ENCODE measurements around the gene P2RX6.
A peak's percentile ranks its signal among the peaks of the same experiment; 100 is the strongest.

The P2RX6 gene

DNA sequence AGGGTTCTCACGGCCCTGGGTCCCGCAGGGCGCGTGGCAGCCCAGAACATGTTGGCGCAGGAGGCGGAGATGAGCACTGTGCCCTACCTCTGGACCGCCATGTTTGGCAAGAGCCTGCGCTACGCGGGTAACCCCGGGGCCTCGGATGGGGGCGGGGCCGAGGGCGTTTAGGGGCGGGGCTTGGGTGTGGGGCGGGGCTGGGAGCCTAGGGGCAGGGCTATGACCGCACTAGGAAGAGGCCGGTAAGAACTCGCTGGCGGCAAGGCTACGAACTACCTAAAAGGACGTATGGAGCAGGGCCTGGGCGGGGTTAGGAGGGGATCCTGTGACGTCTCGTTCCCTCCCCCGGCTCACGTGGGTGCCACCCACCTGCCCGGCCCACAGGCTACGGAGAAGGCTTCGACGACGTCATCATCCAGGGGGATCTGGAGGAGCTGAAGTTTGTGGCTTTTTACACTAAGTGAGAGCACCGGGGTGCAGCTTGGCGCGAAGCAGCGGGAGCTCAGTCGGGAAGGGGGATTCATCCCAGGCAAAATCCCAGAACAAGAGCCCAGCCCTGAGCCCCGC, 35.6 kb upstream of the P2RX6 start:
- TF ChIP-seq TAF1 (IDR thresholded peaks at IDR 0.05; ENCODE audit: low read depth, low read length), result no peak
- TF ChIP-seq SPI1 (IDR thresholded peaks at IDR 0.05; ENCODE audit: low read depth, low read length), result no peak
- TF ChIP-seq PAX5 (IDR thresholded peaks at IDR 0.05; ENCODE audit: insufficient read depth, low read length, severe bottlenecking), result no peak
- no peak for TF ChIP-seq POLR2A (IDR thresholded peaks at IDR 0.05; ENCODE audit: low read depth, low read length)
- TF ChIP-seq POU2F2 (IDR thresholded peaks at IDR 0.05; ENCODE audit: low read depth, low read length), result no peak
- FAIRE-seq (peak; percentile 64), DNase-seq (ENCODE audit: insufficient read length, low spot score) (peak; percentile 67)

- TF ChIP-seq POLR2AphosphoS5 (IDR thresholded peaks at IDR 0.05; ENCODE audit: low read depth, low read length) (no peak), SPI1 (IDR thresholded peaks at IDR 0.05; ENCODE audit: low read depth, low read length) (no peak), POU2F2 (IDR thresholded peaks at IDR 0.05; ENCODE audit: low read depth, low read length) (no peak), POLR2A (IDR thresholded peaks at IDR 0.05; ENCODE audit: low read depth, low read length) (no peak), TAF1 (IDR thresholded peaks at IDR 0.05; ENCODE audit: low read depth, low read length) (no peak), PAX5 (IDR thresholded peaks at IDR 0.05; ENCODE audit: insufficient read depth, low read length, severe bottlenecking) (no peak)
Observed at GRCh38 chr22:20979940-20980453, 35.0 kb upstream of the P2RX6 start.

GRCh38 chr22:20980523-20980922, 34.4 kb upstream of the P2RX6 start:
- DNase-seq (ENCODE audit: insufficient read length, low spot score), result no peak
- TF ChIP-seq SPI1 (IDR thresholded peaks at IDR 0.05; ENCODE audit: low read depth, low read length), result no peak
- TF ChIP-seq POLR2A (IDR thresholded peaks at IDR 0.05; ENCODE audit: low read depth, low read length), result no peak
- TF ChIP-seq POU2F2 (IDR thresholded peaks at IDR 0.05; ENCODE audit: low read depth, low read length), result no peak
- TF ChIP-seq TAF1 (IDR thresholded peaks at IDR 0.05; ENCODE audit: low read depth, low read length), result no peak
- TF ChIP-seq POLR2AphosphoS5 (IDR thresholded peaks at IDR 0.05; ENCODE audit: low read depth, low read length), result no peak
- no peak for TF ChIP-seq PAX5 (IDR thresholded peaks at IDR 0.05; ENCODE audit: insufficient read depth, low read length, severe bottlenecking)
- no peak for FAIRE-seq

More at GRCh38 chr22:20979940-20980453, 35.0 kb upstream of the P2RX6 start:
- DNase-seq (ENCODE audit: insufficient read length, low spot score) (no peak), FAIRE-seq (peak; percentile 16)

DNA sequence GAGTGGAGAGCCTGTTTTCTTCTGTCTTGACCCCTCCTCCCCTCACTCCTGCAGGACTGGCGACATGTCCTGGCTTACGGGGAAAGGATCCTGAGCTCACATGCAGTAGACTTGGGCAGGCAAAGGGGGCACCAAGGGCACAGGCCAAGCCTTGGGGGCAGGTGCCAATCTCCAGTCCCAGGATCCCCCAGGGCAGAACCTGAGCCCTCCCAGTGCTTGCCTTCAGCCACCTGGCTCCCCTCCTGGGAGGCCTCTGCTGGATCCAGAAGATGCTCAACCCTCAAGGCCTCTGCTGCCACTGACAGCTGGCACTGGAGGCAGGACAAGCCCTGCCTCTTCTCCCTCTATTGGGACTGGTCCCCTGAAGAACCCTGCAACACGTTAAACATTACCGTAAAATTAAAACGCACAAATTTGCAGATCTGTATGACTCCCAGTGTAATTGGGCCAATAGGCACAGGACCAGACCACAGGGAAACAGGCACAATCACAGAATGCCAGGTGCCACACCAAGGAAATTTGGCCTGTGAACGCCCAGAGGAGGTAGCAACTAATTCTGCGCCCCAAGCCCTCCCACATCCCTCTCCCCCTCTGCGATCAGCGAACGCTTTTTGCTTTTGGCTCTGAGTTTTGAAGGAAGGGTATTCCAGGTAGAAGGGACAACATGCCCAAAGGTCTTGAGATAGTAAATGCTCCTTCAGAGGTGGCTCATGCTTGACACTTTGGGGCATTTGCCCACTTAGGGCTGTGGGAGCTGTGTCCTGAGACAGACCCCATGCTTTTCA, 33.8 kb upstream of the P2RX6 start:
- TF ChIP-seq PAX5 (IDR thresholded peaks at IDR 0.05; ENCODE audit: insufficient read depth, low read length, severe bottlenecking) (no peak), POLR2AphosphoS5 (IDR thresholded peaks at IDR 0.05; ENCODE audit: low read depth, low read length) (no peak), TAF1 (IDR thresholded peaks at IDR 0.05; ENCODE audit: low read depth, low read length) (no peak), POLR2A (IDR thresholded peaks at IDR 0.05; ENCODE audit: low read depth, low read length) (no peak), POU2F2 (IDR thresholded peaks at IDR 0.05; ENCODE audit: low read depth, low read length) (no peak), SPI1 (IDR thresholded peaks at IDR 0.05; ENCODE audit: low read depth, low read length) (no peak)
- DNase-seq (ENCODE audit: insufficient read length, low spot score), result no peak

DNA sequence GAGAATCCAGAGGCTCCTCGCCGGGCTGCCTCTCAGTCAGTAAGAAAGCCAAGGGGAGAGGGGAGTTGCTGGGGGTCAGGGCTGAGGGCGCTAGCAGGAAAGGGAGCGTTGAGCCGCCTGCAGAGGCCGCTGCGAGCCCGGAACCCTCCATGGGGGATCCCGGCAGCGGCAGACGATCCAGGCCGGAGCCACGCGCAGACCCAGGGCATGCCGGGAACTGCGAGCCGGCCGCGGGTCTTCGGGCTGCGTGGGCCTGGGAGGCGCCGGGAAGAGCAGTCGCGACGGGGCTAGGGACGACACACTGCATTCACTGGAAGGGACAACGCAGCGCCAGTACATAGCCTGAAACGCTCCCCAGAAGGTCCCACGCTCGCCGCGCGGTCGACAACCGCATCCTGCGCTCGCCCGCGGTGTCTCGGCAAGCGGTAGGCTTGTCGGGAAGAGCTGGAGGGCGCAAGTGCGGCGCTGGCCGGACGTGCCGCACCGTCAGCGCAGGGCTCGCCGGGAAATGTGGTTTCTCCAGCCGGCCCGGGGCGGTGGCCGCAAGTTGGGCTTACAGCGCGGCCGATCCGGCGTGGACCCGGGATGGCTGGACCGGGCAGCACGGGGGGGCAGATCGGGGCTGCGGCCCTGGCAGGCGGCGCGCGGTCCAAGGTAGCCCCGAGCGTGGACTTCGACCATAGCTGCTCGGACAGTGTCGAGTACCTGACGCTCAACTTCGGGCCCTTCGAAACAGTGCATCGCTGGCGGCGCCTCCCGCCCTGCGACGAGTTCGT, 33.0 kb upstream of the P2RX6 start, which contains the start of gene LZTR1:
Gene LZTR1 (plus strand): TSS at position 511 of the 776 bp plus-strand sequence. CDS start 75 bp downstream, at position 586.
- DNase-seq (ENCODE audit: insufficient read length, low spot score) (peak; percentile 94), FAIRE-seq (peak; percentile 98)
- 0 out of 2 replicates have a peak, but pooled peaks have one; percentile 13 for TF ChIP-seq SPI1 (IDR thresholded peaks at IDR 0.05; ENCODE audit: low read depth, low read length)
- TF ChIP-seq PAX5 (IDR thresholded peaks at IDR 0.05; ENCODE audit: insufficient read depth, low read length, severe bottlenecking), result no peak
- TF ChIP-seq POLR2A (IDR thresholded peaks at IDR 0.05; ENCODE audit: low read depth, low read length), result peak; percentile 95
- TF ChIP-seq TAF1 (IDR thresholded peaks at IDR 0.05; ENCODE audit: low read depth, low read length), result peak; percentile 84
- TF ChIP-seq POU2F2 (IDR thresholded peaks at IDR 0.05; ENCODE audit: low read depth, low read length), result peak; percentile 59; the same call in 1 of the 2 replicates
- peak; percentile 97 for TF ChIP-seq POLR2AphosphoS5 (IDR thresholded peaks at IDR 0.05; ENCODE audit: low read depth, low read length)

More for the DNA sequence above, 33.8 kb upstream of the P2RX6 start:
- FAIRE-seq, result no peak

GRCh38 chr22:20982563-20982882, 32.4 kb upstream of the P2RX6 start:
- no peak for DNase-seq (ENCODE audit: insufficient read length, low spot score)
- FAIRE-seq, result no peak
- TF ChIP-seq TAF1 (IDR thresholded peaks at IDR 0.05; ENCODE audit: low read depth, low read length), result no peak
- TF ChIP-seq POLR2AphosphoS5 (IDR thresholded peaks at IDR 0.05; ENCODE audit: low read depth, low read length), result no peak
- TF ChIP-seq SPI1 (IDR thresholded peaks at IDR 0.05; ENCODE audit: low read depth, low read length), result no peak
- TF ChIP-seq POLR2A (IDR thresholded peaks at IDR 0.05; ENCODE audit: low read depth, low read length), result no peak
- no peak for TF ChIP-seq POU2F2 (IDR thresholded peaks at IDR 0.05; ENCODE audit: low read depth, low read length)
- TF ChIP-seq PAX5 (IDR thresholded peaks at IDR 0.05; ENCODE audit: insufficient read depth, low read length, severe bottlenecking), result no peak

DNA sequence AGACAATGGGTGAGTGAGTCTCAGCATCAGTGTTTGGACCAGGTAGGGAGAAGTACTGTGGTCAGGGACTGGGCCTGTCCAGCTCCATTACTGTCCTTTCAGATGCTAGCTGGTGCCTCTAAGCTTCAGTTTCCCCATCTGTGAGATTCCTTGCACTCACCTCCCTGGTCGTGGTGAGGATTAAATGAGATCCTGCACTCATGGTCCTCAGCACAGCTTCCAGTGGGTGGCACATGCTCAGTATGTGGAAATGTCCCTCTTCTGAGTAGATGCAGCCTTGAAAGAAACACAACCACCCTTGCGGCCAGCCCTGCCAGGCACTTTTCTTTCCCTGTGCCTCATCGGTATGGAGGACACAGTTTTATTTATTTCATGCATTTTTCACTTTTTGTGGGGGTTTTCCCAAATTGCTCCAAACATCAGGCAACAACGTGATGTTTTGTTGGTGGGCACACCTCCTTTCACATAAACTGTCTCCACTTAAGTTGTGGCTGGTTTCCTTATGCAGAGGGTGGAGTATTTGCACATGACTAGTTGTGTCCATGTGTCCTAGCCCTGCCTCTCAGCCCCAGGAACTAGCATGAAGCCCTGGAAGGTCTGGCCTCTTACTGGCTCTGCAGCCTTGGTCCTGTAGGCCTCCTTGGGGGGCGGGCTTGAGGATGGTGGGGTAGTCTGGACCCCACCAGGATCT, 31.7 kb upstream of the P2RX6 start:
- no peak for TF ChIP-seq POLR2AphosphoS5 (IDR thresholded peaks at IDR 0.05; ENCODE audit: low read depth, low read length)
- no peak for TF ChIP-seq TAF1 (IDR thresholded peaks at IDR 0.05; ENCODE audit: low read depth, low read length)
- no peak for TF ChIP-seq SPI1 (IDR thresholded peaks at IDR 0.05; ENCODE audit: low read depth, low read length)
- TF ChIP-seq POLR2A (IDR thresholded peaks at IDR 0.05; ENCODE audit: low read depth, low read length), result no peak
- no peak for TF ChIP-seq POU2F2 (IDR thresholded peaks at IDR 0.05; ENCODE audit: low read depth, low read length)
- no peak for TF ChIP-seq PAX5 (IDR thresholded peaks at IDR 0.05; ENCODE audit: insufficient read depth, low read length, severe bottlenecking)
- no peak for DNase-seq (ENCODE audit: insufficient read length, low spot score)
- FAIRE-seq, result no peak

DNA sequence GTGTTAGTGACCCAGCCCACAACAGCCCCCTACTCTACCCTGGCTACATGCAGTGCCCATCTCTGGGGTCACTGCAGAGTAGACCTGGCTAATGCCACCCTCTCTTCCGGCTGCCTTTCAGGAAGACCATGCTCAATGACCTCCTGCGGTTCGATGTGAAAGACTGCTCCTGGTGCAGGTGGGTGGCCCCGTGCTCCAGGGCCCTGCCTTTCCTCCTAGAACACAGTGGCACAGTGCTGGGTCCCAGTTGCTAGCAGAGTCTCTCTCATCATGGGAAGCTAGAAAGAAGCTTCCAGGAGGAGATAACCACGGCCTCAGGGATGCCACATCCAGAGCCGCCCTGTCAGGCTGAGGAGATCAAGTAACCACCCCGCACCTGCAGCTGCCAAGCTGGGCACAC, 29.2 kb upstream of the P2RX6 start:
- DNase-seq (ENCODE audit: insufficient read length, low spot score) (no peak), FAIRE-seq (no peak)
- TF ChIP-seq PAX5 (IDR thresholded peaks at IDR 0.05; ENCODE audit: insufficient read depth, low read length, severe bottlenecking), result no peak
- no peak for TF ChIP-seq POLR2AphosphoS5 (IDR thresholded peaks at IDR 0.05; ENCODE audit: low read depth, low read length)
- TF ChIP-seq POLR2A (IDR thresholded peaks at IDR 0.05; ENCODE audit: low read depth, low read length), result no peak
- no peak for TF ChIP-seq TAF1 (IDR thresholded peaks at IDR 0.05; ENCODE audit: low read depth, low read length)
- TF ChIP-seq POU2F2 (IDR thresholded peaks at IDR 0.05; ENCODE audit: low read depth, low read length), result no peak
- no peak for TF ChIP-seq SPI1 (IDR thresholded peaks at IDR 0.05; ENCODE audit: low read depth, low read length)
